ENCODE measurements around the gene PEMT. TPM values are rescaled to one million over a fixed set of nuclear protein-coding genes. Genes with fewer than 3 reads are reported as not detected.

Gene PEMT
- total and polyA plus RNA-seq, 4 donors = 18.7 to 59.1 (median 34.4) TPM

- no peak for TF ChIP-seq CTCF (IDR thresholded peaks at IDR 0.05; ENCODE audit: control extremely low read depth, extremely low read depth)
- Histone ChIP-seq H3K27me3 (ENCODE audit: control insufficient read depth in 3 of 3, insufficient read depth in 3 of 3, low read length in 2 of 3) (no peaks in the 10 kb centered on the region), H3K36me3 (ENCODE audit: control insufficient read depth in 4 of 4, insufficient read depth in 4 of 4, low read length in 4 of 4) (no peaks in the 10 kb centered on the region), H3K9me3 (ENCODE audit: control insufficient read depth in 4 of 4, insufficient read depth in 3 of 4, low read length in 3 of 4) (no peaks in the 10 kb centered on the region), H3K9ac (ENCODE audit: insufficient read depth in 1 of 2, low read length in 2 of 2) (no peak overlapping the region), H3K4me1 (ENCODE audit: control insufficient read depth in 5 of 5, insufficient read depth in 5 of 5, low read length in 5 of 5) (peaks cover 0 to 20% (median 14%) of the 10 kb centered on the region in 5 donors), H3K27ac (ENCODE audit: low read depth in 1 of 2, low read length in 1 of 2) (no peak overlapping the region), H3K4me3 (no peak overlapping the region)
- 77 to 84% methylated on average over 15 of the region's 15 CpGs for WGBS, 2 donors
- DNase-seq (peak in 2 of 3 donors; percentile 33 to 40), ATAC-seq (ENCODE audit: insufficient read depth, low FRiP score) (no peak)
Measured at GRCh38 chr17:17540278-17540906, 51.1 kb downstream of the PEMT start.

- peaks cover 0 to 20% (median 14%) of the 10 kb centered on the region in 5 donors for H3K4me1 ChIP-seq (ENCODE audit: control insufficient read depth in 5 of 5, insufficient read depth in 5 of 5, low read length in 5 of 5)
- TF ChIP-seq CTCF (IDR thresholded peaks at IDR 0.05; ENCODE audit: control extremely low read depth, extremely low read depth) = no peak
- no peaks in the 10 kb centered on the region for H3K27me3 ChIP-seq (ENCODE audit: control insufficient read depth in 3 of 3, insufficient read depth in 3 of 3, low read length in 2 of 3)
- no peaks in the 10 kb centered on the region for H3K9me3 ChIP-seq (ENCODE audit: control insufficient read depth in 4 of 4, insufficient read depth in 3 of 4, low read length in 3 of 4)
- no peak for DNase-seq
- ATAC-seq (ENCODE audit: insufficient read depth, low FRiP score) = no peak
- peak overlapping the region in 1 of 2 donors; percentile 13 for H3K27ac ChIP-seq (ENCODE audit: low read depth in 1 of 2, low read length in 1 of 2)
- no peak overlapping the region for H3K9ac ChIP-seq (ENCODE audit: insufficient read depth in 1 of 2, low read length in 2 of 2)
- H3K4me3 ChIP-seq = no peak overlapping the region
- WGBS, 2 donors = 67 to 81% methylated on average over 10 of the region's 10 CpGs
- H3K36me3 ChIP-seq (ENCODE audit: control insufficient read depth in 4 of 4, insufficient read depth in 4 of 4, low read length in 4 of 4) = no peaks in the 10 kb centered on the region
Measured at GRCh38 chr17:17539591-17539990, 51.9 kb downstream of the PEMT start.

- no peak for TF ChIP-seq CTCF (IDR thresholded peaks at IDR 0.05; ENCODE audit: control extremely low read depth, extremely low read depth)
- ATAC-seq (ENCODE audit: insufficient read depth, low FRiP score) (peak; percentile 25), DNase-seq (peak; percentile 57 to 81 (median 58))
- Histone ChIP-seq H3K27me3 (ENCODE audit: control insufficient read depth in 3 of 3, insufficient read depth in 3 of 3, low read length in 2 of 3) (no peaks in the 10 kb centered on the region), H3K9me3 (ENCODE audit: control insufficient read depth in 4 of 4, insufficient read depth in 3 of 4, low read length in 3 of 4) (no peaks in the 10 kb centered on the region), H3K36me3 (ENCODE audit: control insufficient read depth in 4 of 4, insufficient read depth in 4 of 4, low read length in 4 of 4) (no peaks in the 10 kb centered on the region), H3K9ac (ENCODE audit: insufficient read depth in 1 of 2, low read length in 2 of 2) (no peak overlapping the region), H3K27ac (ENCODE audit: low read depth in 1 of 2, low read length in 1 of 2) (peak overlapping the region in 1 of 2 donors; percentile 76), H3K4me3 (no peak overlapping the region), H3K4me1 (ENCODE audit: control insufficient read depth in 5 of 5, insufficient read depth in 5 of 5, low read length in 5 of 5) (peaks cover 0 to 20% (median 14%) of the 10 kb centered on the region in 5 donors)
- 67 to 81% methylated on average over 10 of the region's 10 CpGs for whole genome bisulfite sequencing, 2 donors
Measured at GRCh38 chr17:17538417-17539391, 52.8 kb downstream of the PEMT start.

Measured in lung (tissue), 12 donors.